ENCODE data around the gene ANXA3. TPM values are rescaled to one million over a fixed set of nuclear protein-coding genes. Genes with fewer than 3 reads are reported as not detected.

Gene ANXA3
- total RNA-seq, 1 donor from 2014 or later = not detected

GRCh38 chr4:78610546-78611214 lies 59.1 kb downstream of the ANXA3 start:
- DNase-seq (ENCODE audit: low read depth) = peak; percentile 43

- DNase-seq (ENCODE audit: low read depth) = no peak
Measured at GRCh38 chr4:78611215-78611558, 59.6 kb downstream of the ANXA3 start.

GRCh38 chr4:78612398-78613178 lies 61.0 kb downstream of the ANXA3 start:
- DNase-seq (ENCODE audit: low read depth) = peak; percentile 63

- no peak for DNase-seq (ENCODE audit: low read depth)
Measured at GRCh38 chr4:78613522-78614321, 62.2 kb downstream of the ANXA3 start.

GRCh38 chr4:78616046-78616498 lies 64.5 kb downstream of the ANXA3 start:
- DNase-seq (ENCODE audit: low read depth) = no peak

- no peak for DNase-seq (ENCODE audit: low read depth)
Measured at GRCh38 chr4:78618436-78618835, 66.9 kb downstream of the ANXA3 start.

GRCh38 chr4:78621395-78621794 lies 69.8 kb downstream of the ANXA3 start:
- DNase-seq (ENCODE audit: low read depth) = peak; percentile 89

- no peak for DNase-seq (ENCODE audit: low read depth)
Measured at GRCh38 chr4:78622253-78622979, 70.8 kb downstream of the ANXA3 start.

GRCh38 chr4:78624048-78624447 lies 72.5 kb downstream of the ANXA3 start:
- DNase-seq (ENCODE audit: low read depth) = no peak

GRCh38 chr4:78625073-78625472 lies 73.5 kb downstream of the ANXA3 start:
- DNase-seq (ENCODE audit: low read depth) = no peak

GRCh38 chr4:78627046-78627965 lies 75.7 kb downstream of the ANXA3 start:
- no peak for DNase-seq (ENCODE audit: low read depth)

GRCh38 chr4:78627966-78628678 lies 76.6 kb downstream of the ANXA3 start:
- DNase-seq (ENCODE audit: low read depth) = no peak

- no peak for DNase-seq (ENCODE audit: low read depth)
Measured at GRCh38 chr4:78629991-78630541, 78.5 kb downstream of the ANXA3 start.

GRCh38 chr4:78630615-78631014 lies 79.0 kb downstream of the ANXA3 start:
- DNase-seq (ENCODE audit: low read depth) = no peak

- peak; percentile 35 for DNase-seq (ENCODE audit: low read depth)
Measured at GRCh38 chr4:78634011-78634664, 82.6 kb downstream of the ANXA3 start.

- DNase-seq (ENCODE audit: low read depth) = no peak
Measured at GRCh38 chr4:78638337-78639172, 87.0 kb downstream of the ANXA3 start.

- DNase-seq (ENCODE audit: low read depth) = no peak
Measured at GRCh38 chr4:78640714-78641113, 89.1 kb downstream of the ANXA3 start.

GRCh38 chr4:78642934-78643333 lies 91.4 kb downstream of the ANXA3 start:
- peak; percentile 77 for DNase-seq (ENCODE audit: low read depth)

All from myocyte (in vitro differentiated cells).